ENCODE data around the gene POLE4. TPM values are rescaled to one million over a fixed set of nuclear protein-coding genes. Genes with fewer than 3 reads are reported as not detected.

The POLE4 gene
- total RNA-seq, 1 donor: 27.4 TPM

DNA sequence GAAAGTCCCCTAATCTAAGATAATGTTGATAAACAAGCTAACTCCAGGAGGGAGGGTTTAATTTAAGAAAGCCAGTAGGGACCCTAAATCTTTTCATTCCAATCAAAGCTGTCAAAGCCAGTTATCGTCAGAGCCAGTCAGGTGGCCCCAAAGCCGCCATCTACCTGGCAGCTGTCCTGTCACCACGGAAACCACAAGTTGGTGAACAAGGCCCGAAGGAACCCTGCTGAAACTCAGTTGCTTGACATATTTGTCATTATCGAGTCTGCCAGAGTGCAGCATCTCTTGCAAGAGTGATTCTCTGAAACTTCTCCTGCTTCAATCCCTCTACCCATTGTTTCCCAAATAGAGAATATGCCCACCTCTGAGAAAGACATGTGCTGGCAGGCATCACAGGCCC, 30.8 kb upstream of the POLE4 start:
- DNase-seq (ENCODE audit: low read depth): no peak
- TF ChIP-seq CTCF (IDR thresholded peaks at IDR 0.05; ENCODE audit: insufficient read depth, low read length): no peak
- no peak overlapping the region for H3K4me3 ChIP-seq (ENCODE audit: low read depth, low read length)

DNA sequence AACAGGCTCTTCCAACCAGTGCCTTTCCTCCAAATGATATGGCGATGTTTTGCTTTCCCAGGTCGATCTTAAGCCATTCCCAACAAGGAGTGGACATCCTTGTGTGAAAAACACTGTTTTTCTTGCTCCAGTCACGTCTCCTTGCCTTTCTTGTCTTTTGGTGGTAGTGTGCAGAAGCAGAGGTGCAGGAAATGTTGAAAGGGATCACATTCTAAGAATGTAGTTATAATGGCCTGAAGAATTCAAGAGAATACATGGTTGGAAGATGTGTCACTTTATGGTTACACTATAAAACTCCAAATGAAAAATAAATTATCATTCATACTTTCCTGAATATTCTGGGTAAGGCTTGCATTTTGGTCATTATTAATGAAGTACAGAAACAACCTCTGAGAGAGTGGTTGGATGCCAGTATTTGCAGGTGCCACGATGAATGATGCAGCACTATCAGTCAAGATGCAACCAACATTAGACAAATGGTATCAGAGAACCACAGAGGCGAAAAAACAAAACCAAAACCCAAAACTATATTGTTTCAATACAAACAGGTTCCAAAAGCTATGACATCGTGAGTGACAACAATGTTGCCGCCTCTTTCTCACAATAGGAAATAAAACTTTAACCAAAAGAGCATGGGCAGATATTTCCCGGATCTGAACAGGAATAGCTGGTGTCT, 27.5 kb upstream of the POLE4 start:
- no peak for TF ChIP-seq CTCF (IDR thresholded peaks at IDR 0.05; ENCODE audit: insufficient read depth, low read length)
- DNase-seq (ENCODE audit: low read depth): no peak
- no peak overlapping the region for H3K4me3 ChIP-seq (ENCODE audit: low read depth, low read length)

DNA sequence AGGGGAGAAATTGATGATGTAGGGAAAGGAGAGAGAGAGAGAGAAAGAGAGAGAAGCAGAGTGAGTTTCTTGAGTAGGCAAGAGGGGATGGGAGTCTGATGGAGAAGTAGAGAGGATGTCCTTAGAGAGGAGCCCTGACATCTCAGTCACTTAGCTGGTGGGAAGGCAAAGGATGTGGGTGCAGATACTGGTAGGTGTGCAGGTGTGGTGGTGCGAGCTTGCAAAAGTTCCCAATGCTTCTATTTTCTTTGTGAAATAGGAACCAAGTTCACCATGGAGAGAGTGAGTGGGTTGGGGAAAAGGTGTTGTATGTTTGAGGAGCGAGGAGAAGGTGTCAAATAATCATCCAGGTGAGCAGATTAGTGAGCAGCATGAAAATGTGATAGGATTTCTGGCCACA, 26.5 kb upstream of the POLE4 start:
- no peak overlapping the region for H3K4me3 ChIP-seq (ENCODE audit: low read depth, low read length)
- DNase-seq (ENCODE audit: low read depth): no peak
- TF ChIP-seq CTCF (IDR thresholded peaks at IDR 0.05; ENCODE audit: insufficient read depth, low read length): no peak

DNA sequence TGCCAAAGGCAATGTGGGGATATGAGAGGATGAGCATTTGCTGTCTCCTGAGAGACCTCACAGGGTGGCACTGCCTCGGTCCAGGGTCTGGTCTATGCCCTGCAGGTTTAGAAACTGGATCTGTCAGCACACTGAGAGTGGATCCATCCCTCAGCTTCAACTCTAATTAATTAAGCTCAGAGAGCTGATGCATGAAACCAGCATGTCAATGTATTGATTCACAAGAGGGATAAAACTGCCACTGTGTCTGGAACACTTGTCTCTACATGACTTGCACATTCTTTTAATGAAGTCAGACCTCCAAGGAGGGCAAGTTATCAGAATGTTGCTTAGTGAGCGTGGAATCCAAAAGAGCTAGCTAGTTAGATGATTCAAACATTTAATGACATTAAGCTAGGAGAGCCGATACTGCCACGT, 22.5 kb upstream of the POLE4 start:
- no peak overlapping the region for H3K4me3 ChIP-seq (ENCODE audit: low read depth, low read length)
- DNase-seq (ENCODE audit: low read depth): no peak
- no peak for TF ChIP-seq CTCF (IDR thresholded peaks at IDR 0.05; ENCODE audit: insufficient read depth, low read length)

- DNase-seq (ENCODE audit: low read depth): no peak
- H3K4me3 ChIP-seq (ENCODE audit: low read depth, low read length): no peak overlapping the region
- TF ChIP-seq CTCF (IDR thresholded peaks at IDR 0.05; ENCODE audit: insufficient read depth, low read length): no peak
Observed at GRCh38 chr2:74937221-74937880, 21.1 kb upstream of the POLE4 start.

- no peak for TF ChIP-seq CTCF (IDR thresholded peaks at IDR 0.05; ENCODE audit: insufficient read depth, low read length)
Observed at GRCh38 chr2:74938264-74938663, 20.2 kb upstream of the POLE4 start.

More at GRCh38 chr2:74938264-74938663, 20.2 kb upstream of the POLE4 start:
- DNase-seq (ENCODE audit: low read depth): no peak
- H3K4me3 ChIP-seq (ENCODE audit: low read depth, low read length): no peak overlapping the region

Data from fibroblast of the aortic adventitia (primary cell).